Placental epithelial cell (primary cell): ENCODE results near the gene INO80D. TPM values are rescaled to one million over a fixed set of nuclear protein-coding genes. Genes with fewer than 3 reads are reported as not detected.

ENCODE experiments used
- small RNA-seq: library from RNA; depleted of rRNA; stranded (forward); fragments of <200 nt; gene quantifications from one replicate; pipeline ENCODE3, GENCODE V24; 2012
- total RNA-seq: library from RNA; depleted of rRNA; stranded (reverse); fragments of >200 nt; gene quantifications from 2 replicates; pipeline ENCODE4 v1.2.3, GENCODE V29; 2012

Gene INO80D
- total RNA-seq: 7.1 and 13.1 TPM in 2 replicates

GRCh38 chr2:206085742-206086445, at the start of gene INO80D:
Gene INO80D (minus strand): TSS chr2:206086174. CDS start chr2:206063016, 23,158 bp downstream.

Small RNAs within 50 kb of the gene (small RNA-seq; reads per million reads assigned to genes)
- gene RF00006 (not detected), gene RF00019 (not detected)

Other genes starting within 250 kb of the INO80D start
- 49.1 and 111 TPM in 2 replicates for gene NDUFS1, start 73.3 kb upstream of the INO80D start, total RNA-seq
- 368 and 498 TPM in 2 replicates for gene EEF1B2, start 73.7 kb upstream of the INO80D start, total RNA-seq
- gene ZDBF2, start 188.5 kb upstream of the INO80D start, total RNA-seq: 6.5 and 7.5 TPM in 2 replicates